Activated T-cell treated with anti-CD3 and anti-CD28 coated beads for 4 hours (primary cell): Measurements from ENCODE around the gene PPP2R2B.

Source experiments
- DNase-seq: peaks from one replicate; pipeline ENCODE4 v3.0.0-alpha.2; 2020

The PPP2R2B gene

DNA sequence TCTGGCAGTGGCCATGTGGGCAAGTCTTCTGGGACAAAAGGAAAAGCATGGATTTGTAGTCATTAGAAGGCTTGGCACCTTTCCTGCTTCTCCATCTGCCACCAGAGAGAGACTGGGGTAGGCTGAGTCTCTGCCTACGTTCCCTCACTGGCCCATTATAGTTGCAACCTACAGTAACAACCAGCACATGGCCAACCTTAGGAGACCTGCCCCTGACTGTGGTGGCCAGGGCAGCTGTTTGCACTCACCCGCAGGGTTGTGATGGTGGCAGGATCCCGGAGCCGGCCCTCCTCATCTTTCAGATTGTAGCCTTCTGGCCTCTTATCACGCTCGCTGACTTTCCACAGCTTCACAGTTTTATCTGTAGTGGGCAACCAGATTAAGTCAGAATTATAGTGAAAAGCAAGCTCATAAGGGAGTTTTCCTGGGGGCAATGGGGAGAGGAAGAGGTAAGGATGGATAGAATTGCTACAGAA is 187.6 kb downstream of the PPP2R2B start:
- no peak for DNase-seq

GRCh38 chr5:146687630-146688029 is 190.9 kb downstream of the PPP2R2B start:
- DNase-seq, result no peak

DNA sequence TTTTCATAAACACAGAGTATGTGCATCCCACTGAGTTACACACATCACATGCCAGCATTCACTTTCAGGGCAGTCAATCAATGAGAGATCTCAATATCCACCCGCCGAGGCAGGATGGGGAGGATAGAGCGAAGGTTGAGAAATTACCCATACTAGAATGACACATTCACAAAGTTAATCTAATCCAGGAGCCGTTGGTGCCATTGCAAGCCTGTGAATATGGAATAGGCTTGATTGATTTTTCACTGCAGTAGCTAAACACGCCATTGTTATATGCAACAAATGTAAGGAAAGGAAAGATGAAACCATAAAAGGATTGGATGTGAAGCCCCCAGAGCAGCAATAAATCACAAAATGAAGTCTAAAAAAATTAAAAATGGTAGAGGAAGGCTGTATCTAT is 194.7 kb downstream of the PPP2R2B start:
- DNase-seq, result no peak

GRCh38 chr5:146682899-146683532 is 195.5 kb downstream of the PPP2R2B start:
- DNase-seq, result no peak

GRCh38 chr5:146681585-146682105 is 196.9 kb downstream of the PPP2R2B start:
- DNase-seq, result no peak

DNA sequence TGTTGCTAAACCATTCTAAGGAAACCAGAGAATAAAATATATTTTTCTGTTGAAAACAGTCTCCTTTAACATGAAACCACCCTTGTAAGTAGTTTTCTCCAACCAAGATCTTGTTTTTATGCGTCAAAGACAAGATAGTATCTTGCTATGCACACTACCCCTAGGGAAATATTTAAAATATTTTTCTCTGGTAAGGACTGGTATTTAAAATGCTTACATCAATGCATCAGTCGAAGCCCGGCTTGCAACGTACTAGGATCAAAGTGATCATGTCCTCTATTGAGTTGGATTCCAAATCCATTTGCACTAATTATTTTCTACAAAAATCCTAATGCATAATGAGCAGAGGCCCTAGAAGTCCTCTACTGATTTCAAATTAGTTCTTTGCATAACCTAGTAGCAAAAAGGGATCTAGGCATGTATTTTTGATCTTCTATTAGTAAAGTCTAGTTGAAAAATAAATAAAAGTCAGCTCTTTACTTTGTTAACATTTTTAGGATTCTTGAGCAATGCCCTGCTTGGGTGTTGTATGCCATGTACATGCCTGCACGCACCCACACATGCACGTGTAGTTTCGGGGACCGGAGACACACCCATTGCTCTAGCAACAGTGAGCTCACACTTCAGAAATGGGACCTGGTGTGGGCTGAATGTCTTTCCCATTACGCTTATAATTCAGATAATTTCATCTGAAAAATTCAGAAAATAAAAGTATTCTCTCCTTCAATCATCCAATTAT is 197.5 kb downstream of the PPP2R2B start:
- DNase-seq, result no peak

DNA sequence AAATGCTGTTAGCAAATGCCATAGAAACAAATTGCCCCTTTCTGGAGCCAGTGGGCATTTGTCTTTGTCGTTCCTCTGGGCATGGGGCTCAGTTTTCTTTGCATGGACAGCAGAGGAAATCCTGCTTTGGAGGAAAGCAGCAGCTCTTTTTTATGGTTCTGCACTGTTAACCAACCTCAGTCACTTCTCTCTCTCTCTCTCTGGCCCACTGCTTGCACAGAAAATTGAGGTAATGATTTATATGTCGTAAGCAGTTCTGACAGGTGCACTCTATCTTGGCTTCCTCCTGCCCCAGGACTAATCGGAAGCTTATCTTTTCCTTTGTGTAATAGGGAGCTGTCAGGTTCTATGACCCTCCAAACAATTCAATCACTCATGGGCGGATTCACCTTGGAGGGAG is 202.9 kb downstream of the PPP2R2B start:
- no peak for DNase-seq

DNA sequence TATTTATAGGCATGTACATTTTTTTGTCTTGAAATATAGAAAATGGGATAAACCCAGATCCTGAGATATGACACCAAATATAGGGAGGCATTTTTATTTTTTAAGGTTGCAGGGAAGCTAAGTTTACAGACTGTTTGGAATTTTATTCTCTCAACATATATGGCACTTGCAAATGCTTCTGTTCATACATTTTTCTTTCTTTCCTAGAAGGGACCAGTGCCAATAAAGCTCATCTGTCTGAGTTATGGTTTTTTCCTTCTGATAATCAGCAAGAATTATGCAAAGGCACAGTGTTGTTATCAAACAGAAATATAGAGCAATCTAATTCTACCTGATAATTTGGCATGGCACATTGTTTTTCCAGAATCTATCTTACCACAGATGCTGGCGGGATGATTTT is 205.7 kb downstream of the PPP2R2B start:
- no peak for DNase-seq

GRCh38 chr5:146671561-146672295 is 206.8 kb downstream of the PPP2R2B start:
- no peak for DNase-seq

- no peak for DNase-seq
Observed at GRCh38 chr5:146669656-146670055, 208.9 kb downstream of the PPP2R2B start.

DNA sequence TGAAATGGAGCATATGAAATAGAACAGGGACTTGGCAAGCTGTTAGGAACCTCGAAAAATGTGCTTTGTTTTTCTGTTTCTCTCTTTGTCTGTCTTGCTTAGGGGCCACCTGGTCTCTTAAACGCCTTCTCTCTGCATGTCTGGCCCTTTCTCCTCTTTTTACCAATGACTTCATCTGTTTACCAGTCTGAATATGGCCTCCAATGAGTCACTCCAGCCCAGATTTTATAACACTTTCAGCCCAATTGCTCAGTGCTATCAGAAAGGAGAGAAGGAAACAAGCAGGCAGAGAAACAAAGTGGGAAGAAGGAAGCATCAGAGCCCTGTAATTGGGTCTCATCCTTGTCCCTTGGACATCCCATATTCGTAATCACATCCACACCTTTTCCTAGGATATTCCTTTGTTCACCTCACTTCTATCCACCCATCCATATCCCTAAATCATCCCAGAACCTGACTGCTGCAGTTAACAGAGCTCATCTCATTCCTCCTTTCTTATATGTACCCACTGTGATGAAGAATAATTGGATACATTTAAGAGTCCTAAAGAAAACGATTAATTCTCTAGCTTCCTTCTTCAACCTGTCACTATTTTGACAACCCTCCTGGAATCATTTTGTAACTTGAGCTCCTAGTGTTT is 210.8 kb downstream of the PPP2R2B start:
- DNase-seq, result no peak

DNA sequence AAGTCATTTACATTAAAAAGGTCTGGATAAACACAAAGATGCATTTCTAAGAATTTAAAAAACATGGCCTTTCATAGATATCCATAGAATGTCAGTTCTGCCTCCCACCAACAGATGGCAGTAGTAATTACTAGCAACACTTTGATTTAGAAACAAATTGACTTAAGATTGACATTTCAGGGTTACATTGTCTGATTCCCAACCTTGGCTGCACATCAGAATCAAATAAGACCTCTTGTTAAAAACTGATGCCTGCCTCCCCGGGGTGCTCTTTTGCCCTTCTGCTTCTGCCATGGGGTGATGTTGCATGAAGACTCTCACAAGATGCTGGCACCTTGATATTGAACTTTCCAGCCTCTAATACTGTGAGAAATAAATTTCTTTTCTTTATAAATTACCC is 216.3 kb downstream of the PPP2R2B start:
- DNase-seq, result no peak

DNA sequence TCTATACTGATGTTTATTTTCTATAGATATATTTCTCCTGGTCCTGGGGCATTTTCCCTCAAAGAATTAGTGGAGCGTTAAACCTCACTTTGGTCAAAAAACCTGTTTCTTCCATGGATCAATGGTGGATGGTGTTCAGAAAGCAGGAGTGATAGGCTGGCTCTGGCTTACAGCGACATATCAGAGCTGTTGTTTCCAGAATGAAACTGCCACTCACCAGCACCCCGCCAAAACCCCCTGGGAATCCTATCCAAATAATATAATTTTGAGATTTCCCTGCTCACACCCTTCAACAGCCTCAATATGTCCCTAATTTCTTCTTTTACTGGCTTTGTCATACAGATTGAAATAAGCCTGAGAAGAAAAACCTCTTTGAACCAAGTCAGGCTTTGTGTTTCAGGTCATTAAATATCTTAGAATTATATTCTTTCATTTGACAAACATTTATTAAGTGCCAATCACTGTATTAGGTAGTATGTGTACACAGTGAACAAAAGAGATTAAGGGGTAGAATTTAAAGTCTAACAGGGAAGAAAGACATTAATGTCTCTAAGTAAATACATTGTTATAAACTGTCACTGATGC is 218.1 kb downstream of the PPP2R2B start:
- DNase-seq, result no peak

- DNase-seq, result no peak
Observed at GRCh38 chr5:146659961-146660360, 218.6 kb downstream of the PPP2R2B start.

DNA sequence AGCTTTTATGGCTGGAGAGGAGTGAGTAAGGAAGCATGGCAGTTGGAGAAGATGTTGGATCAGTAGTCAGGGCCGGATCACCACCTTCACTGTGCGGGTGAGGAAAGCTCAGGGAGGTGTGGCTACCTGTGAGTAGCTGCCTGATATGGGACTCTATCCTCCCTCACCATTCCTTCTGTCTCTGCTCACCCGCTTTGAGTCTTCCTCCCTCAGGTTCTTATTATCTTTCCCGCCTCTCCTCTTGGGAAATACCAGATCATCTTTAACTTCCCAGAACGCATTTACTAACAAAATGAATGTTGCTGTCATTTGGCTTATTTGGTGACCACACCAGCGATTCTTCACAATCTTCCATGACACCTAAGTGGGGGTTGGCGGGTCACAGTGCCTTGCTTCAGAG is 221.9 kb downstream of the PPP2R2B start:
- DNase-seq, result no peak

- DNase-seq, result no peak
Observed at GRCh38 chr5:146653560-146653959, 225.0 kb downstream of the PPP2R2B start.

- DNase-seq, result no peak
Observed at GRCh38 chr5:146652547-146652946, 226.0 kb downstream of the PPP2R2B start.

DNA sequence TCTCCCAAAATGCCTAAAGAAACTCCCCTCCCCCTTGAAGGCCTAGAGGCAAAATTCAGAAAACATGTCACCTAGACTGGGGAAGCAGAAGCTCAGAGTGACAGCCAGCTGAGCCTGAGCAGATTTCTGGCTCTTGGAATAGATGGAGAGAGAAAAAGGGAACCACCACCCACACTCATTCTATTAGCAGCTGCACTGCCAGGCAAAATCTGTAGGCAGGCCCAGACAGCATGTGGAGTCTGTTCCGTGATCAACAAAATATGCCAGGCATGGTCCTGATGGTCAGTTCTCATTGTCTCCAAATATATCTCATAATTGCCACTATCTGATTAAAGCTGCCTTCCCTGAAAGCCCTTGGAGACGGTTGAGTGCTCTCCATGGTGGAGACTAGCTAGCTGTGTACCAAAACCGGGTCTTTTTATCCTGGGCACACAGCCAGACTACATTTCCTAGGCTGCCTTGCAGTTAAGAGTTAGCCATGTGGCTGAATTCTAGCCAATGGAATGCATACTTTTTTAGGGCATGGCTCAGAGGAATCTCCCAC is 230.8 kb downstream of the PPP2R2B start:
- no peak for DNase-seq

GRCh38 chr5:146646441-146646840 is 232.1 kb downstream of the PPP2R2B start:
- no peak for DNase-seq

DNA sequence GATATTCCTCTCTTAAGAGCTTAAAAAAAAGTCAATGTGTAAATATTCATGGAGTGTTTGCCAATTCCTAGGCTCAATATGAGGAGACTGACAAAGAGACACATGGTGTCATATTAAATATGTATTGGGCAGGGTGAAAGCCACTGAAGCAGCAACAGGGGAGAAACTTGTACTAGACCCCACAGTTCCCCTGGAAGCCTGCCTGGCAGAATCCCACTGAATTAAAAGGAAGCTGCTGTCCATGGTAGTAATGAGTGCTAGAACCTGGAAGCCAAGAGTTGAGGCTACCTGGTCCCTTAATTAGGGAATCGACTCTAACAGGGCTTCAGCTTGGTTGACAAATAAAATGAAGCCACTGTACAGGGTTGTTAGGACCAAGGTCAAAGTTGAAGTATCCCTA is 233.2 kb downstream of the PPP2R2B start:
- DNase-seq, result no peak

- DNase-seq, result no peak
Observed at GRCh38 chr5:146644831-146645230, 233.7 kb downstream of the PPP2R2B start.

- no peak for DNase-seq
Observed at GRCh38 chr5:146643776-146644175, 234.8 kb downstream of the PPP2R2B start.

GRCh38 chr5:146642410-146642809 is 236.1 kb downstream of the PPP2R2B start:
- DNase-seq, result no peak
